Inflammatory macrophage (primary cell): ENCODE results near the gene SEMA5B.

ENCODE experiments used
- DNase-seq, 2 donors: peaks; one replicate each; pipeline ENCODE4 v3.0.0-alpha.2; 2020 to 2022

The SEMA5B gene

DNA sequence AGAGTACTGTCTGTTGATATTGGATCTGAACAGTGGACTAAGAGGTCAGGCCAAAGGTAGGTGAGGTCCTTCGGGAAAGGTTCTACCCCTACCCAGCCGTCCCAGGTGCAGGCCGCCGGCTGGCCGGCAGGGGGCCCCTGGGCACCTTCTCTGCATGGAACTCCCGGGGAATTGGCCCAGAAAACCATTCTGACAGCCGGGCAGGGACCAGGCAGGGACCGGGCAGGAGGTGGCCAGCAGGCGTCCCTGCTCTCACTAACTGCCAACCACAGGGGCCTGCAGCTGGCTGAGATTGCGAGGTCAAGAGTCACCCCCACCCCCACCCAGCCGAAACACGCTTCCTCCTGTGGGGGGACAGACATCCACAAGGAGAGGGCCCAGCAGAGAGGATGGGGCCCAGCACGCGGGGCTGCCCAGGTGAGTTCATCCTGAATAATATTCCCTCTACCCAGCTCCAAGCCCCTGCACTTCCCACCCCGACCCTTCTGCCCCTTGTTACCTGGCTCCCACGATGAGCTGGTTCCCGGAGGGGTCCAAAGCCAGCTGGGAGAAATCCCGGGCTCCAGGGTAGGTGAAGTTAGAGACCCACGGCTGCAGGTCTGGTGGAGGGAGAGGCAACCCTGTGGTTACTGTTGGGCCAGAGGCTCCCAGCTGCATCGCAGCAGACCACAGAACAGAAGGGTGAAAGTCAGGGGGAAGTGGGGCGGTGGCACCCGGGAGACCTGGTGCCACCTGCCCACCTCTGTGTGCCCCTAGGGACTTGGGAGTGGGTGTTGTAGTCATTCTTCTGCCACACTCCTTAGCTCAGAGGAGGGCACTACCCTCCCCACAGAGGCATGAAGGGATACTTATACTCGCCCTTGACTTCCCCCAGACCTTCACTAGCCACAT, 84.4 kb downstream of the SEMA5B start:
- DNase-seq: peak in 1 of 2 donors; percentile 42

DNA sequence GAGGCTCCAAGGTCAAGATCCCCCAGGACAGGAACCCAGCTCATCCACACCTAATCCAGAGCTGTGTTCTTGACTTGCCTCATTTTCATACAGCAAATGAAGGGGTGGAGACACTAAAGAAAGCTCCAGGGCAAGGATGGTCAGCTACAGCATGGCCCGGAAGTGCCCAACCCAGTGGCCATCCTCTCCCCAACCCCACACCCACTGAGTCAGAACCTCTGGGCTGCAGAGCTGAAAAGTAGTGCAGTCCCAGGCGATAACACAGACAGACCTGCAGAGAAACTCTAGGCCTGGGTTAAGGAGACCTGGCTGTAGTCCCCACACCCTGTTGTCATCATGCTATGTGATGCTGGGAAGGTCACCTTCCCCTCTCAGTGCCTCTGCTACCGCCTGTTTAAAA, 85.3 kb downstream of the SEMA5B start:
- DNase-seq: no peak

DNA sequence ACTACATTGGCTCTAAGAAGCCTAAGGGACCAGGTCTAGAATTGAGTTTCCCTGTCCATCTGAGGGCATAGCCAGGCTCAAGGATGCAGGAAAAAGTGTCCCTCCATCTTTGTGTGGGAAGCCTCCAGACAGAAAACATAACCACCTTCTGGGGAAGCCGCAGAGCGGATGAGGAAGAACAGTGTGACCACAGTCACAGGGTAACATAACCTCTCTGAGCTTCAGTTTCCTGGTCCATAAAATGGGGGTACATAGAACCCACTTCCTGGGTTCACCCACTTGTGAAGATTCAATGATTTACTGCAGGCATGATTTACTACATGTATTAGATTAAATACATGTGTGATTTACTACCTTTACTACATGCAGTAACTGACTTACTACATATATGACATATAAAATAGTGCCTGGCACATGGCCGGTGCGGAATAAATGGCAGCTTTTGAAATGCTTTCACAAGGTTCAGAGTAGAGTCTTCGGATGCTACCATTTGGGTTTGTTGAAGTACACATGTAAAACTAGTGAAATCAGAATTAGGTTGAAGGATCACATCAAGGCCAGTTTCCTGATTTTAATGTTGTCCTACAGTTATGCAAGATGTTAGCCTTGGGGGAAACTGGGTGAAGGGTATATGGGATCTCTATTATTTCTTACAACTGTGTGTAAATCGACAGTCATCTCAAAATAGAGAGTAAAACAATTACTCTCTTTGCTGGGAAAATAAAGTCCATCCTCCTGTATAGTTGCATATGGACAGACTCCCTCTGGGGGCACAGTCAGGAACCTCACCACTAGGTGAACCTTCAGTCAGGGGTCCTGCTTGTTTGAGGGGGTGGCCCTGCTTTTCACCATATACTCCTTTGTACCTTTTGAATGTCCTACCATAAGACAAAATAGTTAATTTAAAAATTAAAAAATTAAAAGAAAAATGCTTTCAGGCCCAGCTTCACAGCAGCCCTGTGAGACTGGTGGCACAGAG, 86.0 kb downstream of the SEMA5B start:
- peak; percentile 55 to 59 for DNase-seq

DNA sequence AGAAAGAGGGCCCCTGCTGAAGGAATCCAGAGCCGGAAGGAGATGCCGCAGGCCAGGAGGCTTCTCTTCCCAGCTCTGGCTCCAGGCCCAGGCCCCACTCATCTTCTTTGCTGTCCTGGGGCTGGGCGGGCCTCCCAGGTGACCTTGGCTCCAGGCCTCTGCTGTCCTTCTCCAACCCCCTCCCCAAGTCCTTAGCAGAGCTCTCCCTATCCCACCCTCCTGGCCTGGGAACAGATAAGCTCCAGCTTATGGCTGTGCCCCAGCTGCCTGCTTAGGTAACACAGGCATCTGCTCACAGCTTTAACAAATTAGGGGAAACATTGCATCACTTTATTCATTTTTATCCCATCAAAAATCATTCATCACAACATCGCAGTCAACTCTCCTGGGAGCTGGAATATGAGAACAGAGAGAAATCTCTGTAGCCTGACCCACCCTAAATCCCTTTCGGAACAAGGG, 86.9 kb downstream of the SEMA5B start:
- DNase-seq: no peak

DNA sequence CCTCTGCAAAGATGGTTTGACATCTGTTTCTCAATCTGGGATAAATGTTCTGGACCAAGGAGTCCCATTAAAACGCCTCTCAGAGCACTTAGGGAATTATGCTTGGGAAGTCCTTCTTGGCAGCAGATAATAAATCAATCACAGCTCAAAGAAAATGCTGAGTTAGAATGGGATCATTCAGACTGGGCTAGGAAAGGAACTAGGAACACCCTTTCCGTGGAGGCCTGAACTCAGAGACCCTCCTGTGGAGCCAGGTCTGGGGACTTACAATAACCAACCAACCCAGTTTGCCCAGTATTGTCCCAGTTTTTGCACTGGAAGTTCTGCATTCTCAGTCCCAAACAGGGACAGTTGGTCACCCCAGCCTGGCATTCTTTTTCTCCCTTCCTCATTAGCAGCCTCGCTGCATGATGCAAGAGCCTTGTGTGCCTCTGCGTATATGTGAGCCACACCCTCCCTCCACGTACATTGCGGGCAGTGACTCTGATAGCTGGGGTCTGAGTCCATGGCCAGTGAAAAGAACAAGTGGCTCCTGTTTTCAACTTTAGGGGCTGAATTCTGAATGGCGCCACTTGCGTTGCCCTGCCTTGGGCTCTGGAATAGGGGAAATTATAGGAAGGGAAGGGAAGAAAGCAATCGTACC, 88.7 kb downstream of the SEMA5B start:
- DNase-seq: peak; percentile 83 to 88

DNA sequence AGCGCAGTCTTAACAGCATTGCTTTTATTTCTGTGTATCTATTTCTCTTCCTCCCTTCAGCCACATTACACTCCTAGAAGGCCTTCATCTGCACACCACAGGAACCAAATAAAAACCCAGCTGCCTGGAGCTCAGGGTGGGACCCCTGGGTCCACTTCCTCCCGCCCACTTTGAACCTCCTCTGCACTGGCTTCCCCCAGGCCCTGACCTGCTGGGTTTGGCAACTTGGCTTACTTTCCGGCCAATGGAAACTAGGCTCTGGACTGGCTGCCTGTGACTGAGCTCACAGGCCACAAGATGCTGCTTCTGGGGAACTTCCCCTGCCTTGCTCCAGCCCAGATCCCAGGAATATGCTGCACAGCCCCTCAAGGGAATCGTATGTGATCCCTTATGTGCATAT, 89.8 kb downstream of the SEMA5B start:
- DNase-seq: peak; percentile 67 to 73

DNA sequence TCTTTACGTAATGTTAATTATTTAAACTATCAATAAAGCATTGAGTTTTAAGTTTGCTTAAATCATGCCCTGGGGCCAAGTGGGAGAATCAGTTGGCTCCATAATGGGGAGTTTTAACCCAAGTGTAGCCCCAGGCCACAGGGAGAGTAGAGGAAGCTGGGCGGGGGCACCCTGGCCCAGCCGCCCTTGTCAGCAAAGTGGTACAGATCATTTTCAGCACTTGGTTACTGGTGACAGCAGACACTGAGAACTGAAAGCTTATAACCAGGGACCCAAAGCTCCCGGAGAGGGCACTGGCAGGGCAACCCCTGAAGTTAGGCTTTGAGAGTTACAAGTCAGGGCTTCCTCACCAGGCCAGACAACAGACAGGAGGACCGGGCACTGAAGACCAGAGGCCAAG, 90.6 kb downstream of the SEMA5B start:
- DNase-seq: no peak

DNA sequence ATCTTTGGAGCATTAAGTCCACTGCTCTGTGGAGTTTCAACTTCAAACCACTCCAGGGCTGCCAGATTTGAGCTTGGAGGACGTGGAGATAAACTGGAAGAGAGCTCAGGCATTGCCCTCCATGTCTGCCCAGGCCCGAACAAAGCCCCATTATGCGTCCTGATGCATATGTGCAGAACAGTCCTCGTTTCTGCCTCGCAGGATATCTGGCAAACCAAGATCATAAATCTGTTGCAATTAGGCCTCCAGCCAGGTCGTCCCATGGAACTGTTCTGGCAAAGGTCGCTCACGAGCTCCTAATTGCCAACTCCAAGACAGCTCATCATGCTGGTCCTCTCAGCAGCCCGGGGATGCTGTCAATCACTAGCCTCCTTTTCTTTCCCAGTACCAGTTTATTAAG, 91.2 kb downstream of the SEMA5B start:
- no peak for DNase-seq

DNA sequence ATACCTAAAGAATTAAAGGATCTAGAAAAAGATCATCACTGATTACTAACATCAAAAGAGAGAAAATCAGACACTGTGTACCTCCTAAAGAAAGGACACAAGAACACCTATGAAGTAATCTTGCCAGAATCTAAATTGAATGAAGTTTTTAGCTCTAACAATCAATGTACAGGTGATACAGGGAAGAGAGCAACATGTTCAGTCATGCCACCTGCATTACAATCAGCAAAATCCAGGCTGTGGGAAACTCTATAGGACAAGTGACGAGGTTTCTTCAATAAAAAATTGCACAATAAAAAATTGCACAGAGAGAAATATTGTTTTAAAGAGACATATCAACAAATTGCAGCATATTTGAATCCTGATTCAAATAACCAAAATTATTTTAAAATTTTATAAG, 93.3 kb downstream of the SEMA5B start:
- no peak for DNase-seq

DNA sequence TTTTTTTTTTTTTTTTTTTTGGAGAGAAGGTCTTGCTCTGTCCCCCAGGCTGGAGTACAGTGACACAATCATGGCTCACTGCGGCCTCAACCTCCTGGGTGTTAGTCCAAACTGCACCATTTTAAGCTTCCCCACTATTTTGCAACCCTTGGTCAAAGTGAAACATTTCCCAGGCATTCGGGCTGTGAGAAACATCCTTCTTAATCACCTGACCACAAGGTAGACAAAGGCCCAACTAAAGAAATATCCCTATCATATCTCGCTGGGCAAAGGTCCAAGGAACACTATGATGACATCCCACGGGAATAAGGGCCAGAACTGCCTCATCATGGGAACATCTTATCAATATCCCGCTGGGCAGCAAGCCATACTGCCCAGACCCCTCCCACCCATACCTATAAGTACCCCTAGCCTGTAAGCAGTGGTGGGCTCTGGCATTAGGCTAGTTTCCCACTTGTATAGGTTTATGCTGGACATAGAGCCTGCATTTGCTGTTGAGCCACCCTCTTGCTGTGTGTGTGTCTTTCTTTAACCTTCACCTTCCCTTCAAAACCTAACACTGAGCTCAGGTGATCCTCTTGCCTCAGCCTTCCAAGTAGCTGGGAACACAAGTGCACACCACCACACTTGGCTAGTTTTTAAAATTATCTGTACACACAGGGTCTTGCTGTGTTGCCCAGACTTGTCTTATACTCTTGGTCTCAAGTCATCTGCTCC, 95.2 kb downstream of the SEMA5B start:
- no peak for DNase-seq

DNA sequence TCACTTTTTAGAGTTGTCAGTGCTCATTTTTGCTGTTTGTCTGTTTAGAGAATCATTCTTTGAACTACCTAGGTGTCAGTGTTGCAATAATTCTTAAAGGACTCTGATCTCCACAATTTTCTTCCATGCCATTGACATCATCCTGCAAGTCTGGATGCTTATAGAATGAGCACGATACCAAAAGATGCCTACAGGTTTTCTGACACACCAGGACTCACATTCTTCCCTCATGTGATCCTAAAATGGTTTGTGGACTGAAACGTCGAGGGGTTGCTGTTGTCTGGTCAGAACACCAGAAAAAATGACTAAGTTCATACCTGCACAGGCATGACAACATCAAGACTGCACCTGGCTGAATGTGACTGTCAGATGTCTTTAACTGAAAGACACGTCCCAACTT, 95.9 kb downstream of the SEMA5B start:
- DNase-seq: no peak

DNA sequence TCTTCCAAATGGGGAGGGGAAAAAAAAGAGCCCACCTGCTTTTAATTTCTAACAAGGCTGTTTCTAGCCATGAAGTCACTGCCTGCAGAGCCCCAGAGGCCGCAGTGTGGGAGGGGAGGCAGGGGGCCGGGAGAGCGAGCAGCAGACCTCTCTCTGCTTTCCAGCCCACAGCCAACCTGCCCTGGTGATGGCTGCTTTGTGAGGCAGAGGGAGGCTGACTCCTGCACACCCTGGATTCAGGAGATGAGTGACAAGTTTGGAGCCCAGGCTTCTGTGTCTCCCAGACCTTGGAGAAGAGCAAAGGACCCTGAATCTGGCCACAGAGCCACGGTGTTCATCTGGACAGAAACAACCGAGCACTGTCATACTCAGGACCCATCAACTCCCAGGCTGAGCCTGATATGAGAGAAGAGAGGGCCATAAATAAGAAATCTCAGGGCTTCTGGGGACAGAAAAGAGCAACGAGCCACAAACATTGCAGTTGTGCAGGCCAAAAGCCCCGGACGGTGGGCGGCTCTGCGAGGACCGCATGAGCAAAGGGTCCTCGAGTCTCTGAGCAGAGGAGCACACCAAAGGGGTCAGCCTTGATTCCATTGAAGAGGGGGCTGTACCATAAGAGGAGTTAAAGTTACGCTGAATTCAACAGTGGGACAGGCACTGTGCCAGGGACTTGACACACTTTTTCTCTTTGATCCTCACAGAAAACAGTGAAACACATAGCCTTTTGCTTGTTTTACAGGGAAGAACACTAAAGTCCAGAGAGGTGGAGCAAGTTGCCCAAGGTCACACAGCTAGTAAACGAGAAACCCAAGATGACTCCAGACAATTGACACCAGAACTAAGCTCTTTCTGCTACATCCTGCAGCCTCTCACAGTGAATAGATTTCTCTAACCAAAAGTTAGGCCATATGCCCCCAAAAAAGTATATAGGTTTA, 97.2 kb downstream of the SEMA5B start:
- no peak for DNase-seq

DNA sequence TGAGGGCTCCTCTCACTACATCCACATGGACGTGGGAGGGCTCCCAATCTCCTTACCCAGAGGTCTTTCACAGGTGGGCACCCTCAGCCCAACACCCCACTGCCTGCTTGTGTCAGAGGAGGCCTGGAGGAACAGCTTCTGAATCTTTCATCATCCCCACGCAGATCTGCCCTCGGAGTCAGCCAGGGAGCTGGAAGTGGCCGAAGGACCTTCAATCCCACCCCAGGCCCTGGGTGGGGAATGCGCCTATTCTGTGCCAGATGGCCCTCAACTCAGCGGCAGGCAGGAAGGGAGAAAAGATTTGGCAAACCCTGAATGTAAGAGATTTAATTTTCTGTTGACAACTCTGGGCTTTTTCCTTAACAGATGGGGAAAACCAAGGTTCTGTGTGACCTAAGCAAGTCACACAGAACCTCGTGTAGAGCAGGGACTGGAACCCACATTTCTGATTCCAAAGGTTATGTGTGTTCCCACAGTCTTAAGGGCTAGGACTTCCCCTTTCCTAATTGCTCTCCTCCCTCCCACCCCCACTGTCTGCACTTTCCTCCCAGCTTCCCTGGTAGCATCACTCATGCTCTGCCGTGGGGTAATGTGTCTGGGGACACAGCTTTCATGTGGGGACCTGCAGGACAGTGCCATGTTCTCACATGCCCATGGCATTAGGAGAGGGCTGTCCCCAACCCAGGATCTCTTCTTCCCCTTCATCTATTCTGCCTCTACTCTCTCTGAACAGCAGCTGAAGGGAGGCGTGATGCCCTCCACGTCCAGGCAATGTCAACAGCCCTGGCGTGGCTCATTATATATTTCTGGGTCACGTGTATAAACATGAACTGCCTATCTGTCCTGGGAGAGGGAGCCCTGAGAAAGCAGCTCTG, 98.1 kb downstream of the SEMA5B start:
- DNase-seq: peak; percentile 28 to 49

DNA sequence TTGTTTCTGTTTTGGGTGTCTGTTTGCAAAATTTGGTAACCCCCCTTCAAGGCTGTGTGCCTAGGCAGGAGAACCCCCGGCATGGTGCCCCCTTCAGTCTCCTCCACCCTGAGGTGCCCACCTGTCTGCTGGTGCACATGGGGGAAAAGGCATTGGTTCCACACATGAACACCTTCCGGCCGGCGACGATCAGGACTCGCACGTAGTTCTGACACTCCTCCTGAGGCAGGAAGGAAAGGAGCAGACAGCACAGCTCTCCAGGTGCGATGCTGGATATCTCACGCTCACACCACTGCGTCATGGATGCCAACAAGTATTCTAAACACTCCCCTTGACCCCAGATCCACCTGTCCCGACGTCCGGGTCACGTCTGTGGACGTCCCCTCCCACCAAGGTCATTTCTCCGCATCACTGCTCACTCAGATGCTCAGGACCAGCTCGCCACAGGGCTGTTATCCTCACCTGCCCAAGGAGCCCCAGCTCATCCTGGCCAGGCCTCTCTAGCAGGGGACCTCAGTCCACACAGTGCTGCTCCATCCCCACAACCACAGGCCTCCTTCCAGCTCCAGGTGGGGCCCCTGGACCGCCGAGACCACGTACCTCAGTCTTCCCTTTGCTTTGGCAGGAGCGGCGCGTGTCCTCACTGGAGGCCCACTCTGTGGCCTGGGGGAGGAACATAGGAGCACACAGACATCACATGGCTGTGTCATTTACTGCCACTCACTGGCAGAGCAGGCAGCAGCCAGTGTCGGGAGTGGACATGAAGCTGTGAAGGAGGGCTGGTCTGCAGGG, 99.0 kb downstream of the SEMA5B start:
- no peak for DNase-seq

DNA sequence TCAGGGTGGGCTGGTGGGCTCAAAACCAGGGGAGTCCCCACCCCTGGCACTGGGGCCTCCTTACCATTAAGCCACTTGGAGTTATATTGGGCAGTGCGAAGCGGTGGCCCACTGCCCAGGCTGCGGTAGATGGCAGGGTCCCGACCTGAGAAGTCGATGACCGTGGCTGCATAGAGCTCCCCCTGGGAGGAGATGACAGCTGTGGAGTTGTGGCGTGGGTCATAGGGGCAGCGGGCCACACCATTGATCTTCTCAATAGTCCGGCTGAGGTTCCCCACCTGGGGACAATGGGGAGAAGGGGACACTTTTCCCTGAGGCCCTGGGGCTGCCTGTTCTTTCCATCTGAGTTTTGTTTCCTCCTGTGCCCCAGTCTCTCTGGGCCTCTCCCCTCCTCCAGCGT, 99.8 kb downstream of the SEMA5B start:
- DNase-seq: no peak

DNA sequence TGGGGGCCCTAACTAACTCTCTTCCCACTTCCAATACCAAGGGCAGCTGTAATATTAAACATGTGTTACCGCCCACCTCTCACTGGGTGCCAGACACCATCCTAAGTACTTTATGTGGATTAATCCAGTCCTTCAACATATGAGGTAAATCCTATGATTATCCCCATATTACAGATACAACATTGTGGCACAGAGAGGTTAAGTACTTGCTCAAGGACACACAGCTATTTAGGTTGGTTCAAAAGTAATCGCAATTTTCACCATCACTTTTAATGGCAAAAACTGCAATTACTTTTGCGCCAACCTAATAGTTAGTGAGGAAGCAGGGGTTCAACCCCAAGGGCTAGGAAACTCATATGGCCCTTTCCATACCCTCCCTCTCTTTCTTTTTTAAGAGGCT, 100.8 kb downstream of the SEMA5B start:
- no peak for DNase-seq

DNA sequence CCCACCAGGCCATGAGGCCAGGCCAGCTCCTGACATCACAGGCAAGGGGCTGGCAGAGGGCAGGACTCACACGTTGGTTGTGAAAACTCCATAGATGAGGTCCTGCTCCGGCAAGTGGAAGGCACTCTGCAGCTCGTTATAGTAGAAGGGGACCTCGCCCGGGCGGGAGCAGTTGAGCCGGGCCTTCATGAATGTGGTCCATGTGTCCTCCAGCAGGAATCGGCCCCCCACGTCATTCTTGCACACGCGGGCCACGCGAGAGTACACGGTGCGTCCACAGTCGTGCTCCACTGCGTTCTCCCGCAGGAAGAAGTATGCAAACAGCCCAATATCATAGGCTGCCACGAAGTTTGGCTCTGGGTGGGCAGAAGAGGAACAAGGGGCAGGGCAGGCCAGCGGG, 101.2 kb downstream of the SEMA5B start:
- no peak for DNase-seq

DNA sequence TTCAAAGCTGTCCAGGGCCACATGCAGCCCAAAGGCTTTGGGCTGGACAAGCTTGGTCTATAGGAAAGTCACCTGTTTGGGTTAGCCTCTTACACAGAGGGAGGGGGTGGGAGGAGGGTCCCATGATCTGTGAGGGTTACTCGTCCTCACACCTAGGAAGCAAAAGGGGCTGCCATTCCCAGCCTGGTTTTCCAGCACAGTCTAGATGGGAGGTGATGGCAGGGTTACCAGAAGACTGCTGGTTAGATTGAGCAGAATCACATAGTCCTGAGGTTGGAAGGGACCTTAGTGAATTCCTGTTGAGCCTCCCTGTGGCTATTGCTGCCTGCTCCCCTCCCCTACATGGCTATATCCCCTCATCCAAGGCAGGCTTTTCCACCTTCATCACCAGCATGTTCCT, 101.8 kb downstream of the SEMA5B start:
- DNase-seq: no peak

DNA sequence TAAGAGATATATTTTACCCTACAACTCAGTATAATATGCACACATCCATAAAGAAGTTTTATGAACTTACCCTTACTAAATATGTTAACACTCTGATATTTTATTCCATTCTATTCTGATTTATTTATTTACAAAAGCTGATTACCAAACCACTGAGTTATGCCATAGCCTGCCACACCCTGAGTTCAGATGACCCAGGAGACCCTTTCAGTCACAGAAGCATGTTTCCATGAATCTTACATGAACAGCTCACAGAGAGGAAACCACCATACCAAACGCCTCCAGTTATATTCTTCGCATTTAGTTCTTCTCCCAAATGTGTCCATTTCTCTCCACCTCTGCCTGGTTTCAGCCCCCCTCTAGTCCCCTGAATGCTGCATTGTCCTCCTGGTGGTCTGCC, 103.5 kb downstream of the SEMA5B start:
- DNase-seq: no peak
